H1 (cell line): Measurements from ENCODE around the gene ARID5A. TPM values are rescaled to one million over a fixed set of nuclear protein-coding genes. Genes with fewer than 3 reads are reported as not detected.

ENCODE experiments used
- CTCF ChIA-PET: fragments of 300-600 bp; sonication (Branson Sonifier 250); formaldehyde crosslinking; loops from one replicate; lab custom pipeline; 2021; ENCODE audit not compliant: partially characterized antibody; lab: Charles Lee
- POLR2A ChIA-PET: fragments of 300-600 bp; sonication (Branson Sonifier 250); formaldehyde crosslinking; loops from one replicate; lab custom pipeline; 2021; ENCODE audit warnings: inconsistent platforms; ENCODE audit not compliant: partially characterized antibody; lab: Charles Lee
- DNase-seq, 2 experiments: peaks; one replicate each; pipeline versions ENCODE4 v3.0.0 to v3.0.0-alpha.2; 2010 to 2022; ENCODE audit warnings: low spot score in 2 of 2, low read depth in 1 of 2, mixed read lengths in 1 of 2
- FAIRE-seq: peaks from 2 replicates; lab custom pipeline; 2011; peaks lifted over from hg19 to GRCh38; lab: Jason Lieb, UNC
- H2AFZ ChIP-seq: 2 replicates; pipeline ENCODE4 v1.8.1; 2012; ENCODE audit warnings: low read length, inconsistent platforms
- H2AK5ac ChIP-seq: 2 replicates; pipeline ENCODE4 v1.6.1; 2013; ENCODE audit warnings: low read depth, low read length
- H2BK120ac ChIP-seq: replicated peaks from 2 replicates; pipeline ENCODE3; 2013; ENCODE audit warnings: low read depth, low read length, inconsistent platforms
- H2BK12ac ChIP-seq: 2 replicates; pipeline ENCODE4 v1.6.1; 2013; ENCODE audit warnings: low read depth, low read length
- H2BK15ac ChIP-seq: 2 replicates; pipeline ENCODE4 v1.6.1; 2013; ENCODE audit warnings: low read length
- H2BK20ac ChIP-seq: 2 replicates; pipeline ENCODE4 v1.6.1; 2013; ENCODE audit warnings: low read length
- H2BK5ac ChIP-seq: 2 replicates; pipeline ENCODE4 v1.6.1; 2013; ENCODE audit warnings: low read depth, low read length
- H3K14ac ChIP-seq: 2 replicates; pipeline ENCODE4 v1.6.1; 2013; ENCODE audit warnings: inconsistent platforms; ENCODE audit not compliant: insufficient read length
- H3K18ac ChIP-seq: 2 replicates; pipeline ENCODE4 v1.6.1; 2013; ENCODE audit warnings: low read length; ENCODE audit errors: extremely low read depth
- H3K23ac ChIP-seq: 2 replicates; pipeline ENCODE4 v1.6.1; 2013; ENCODE audit warnings: inconsistent platforms; ENCODE audit not compliant: insufficient read length
- H3K23me2 ChIP-seq: 2 replicates; pipeline ENCODE4 v1.6.1; 2013; ENCODE audit warnings: low read depth, low read length
- H3K27ac ChIP-seq: 2 replicates; pipeline ENCODE4 v1.6.1; 2011; ENCODE audit warnings: low read depth, low read length, inconsistent platforms
- H3K27me3 ChIP-seq, 4 experiments: replicated peaks in 1 of 4; 1 replicate in 1 of 4; 2 replicates in 3 of 4; pipeline versions ENCODE4 v1.6.1 to v1.8.1; 2011 to 2013; ENCODE audit warnings: low read length in 3 of 4, mild to moderate bottlenecking in 3 of 4, inconsistent platforms in 2 of 4, mixed read lengths in 2 of 4, moderate library complexity in 1 of 4; ENCODE audit not compliant: control insufficient read depth in 3 of 4, insufficient read depth in 3 of 4; ENCODE audit errors: extremely low read depth in 1 of 4
- H3K36me3 ChIP-seq, 4 experiments: 2 replicates each; pipeline versions ENCODE4 v1.6.1 to v1.8.1; 2011 to 2013; ENCODE audit warnings: mild to moderate bottlenecking in 4 of 4, low read length in 3 of 4, moderate library complexity in 2 of 4, control low read depth in 1 of 4, inconsistent platforms in 1 of 4; ENCODE audit not compliant: insufficient read depth in 4 of 4, control insufficient read depth in 2 of 4
- H3K4ac ChIP-seq: replicated peaks from 2 replicates; pipeline ENCODE3; 2013; ENCODE audit warnings: low read length, low read depth, mixed read lengths, inconsistent platforms; ENCODE audit not compliant: insufficient read length
- H3K4me1 ChIP-seq, 4 experiments: replicated peaks in 1 of 4; 1 replicate in 1 of 4; 2 replicates in 3 of 4; pipeline versions ENCODE4 v1.6.1 to v1.8.1; 2011 to 2013; ENCODE audit warnings: low read length in 3 of 4, inconsistent platforms in 2 of 4, mixed read lengths in 1 of 4; ENCODE audit not compliant: insufficient read depth in 4 of 4, control insufficient read depth in 3 of 4
- H3K4me2 ChIP-seq, 2 experiments: 2 replicates each; pipeline versions ENCODE4 v1.6.1 to v1.8.1; 2011 to 2013; ENCODE audit warnings: low read depth in 2 of 2, low read length in 2 of 2, control low read depth in 1 of 2, inconsistent platforms in 1 of 2, mild to moderate bottlenecking in 1 of 2; ENCODE audit not compliant: insufficient read depth in 1 of 2
- H3K4me3 ChIP-seq, 4 experiments: fragments of 200-600, 300-600 bp in 1 of 4; sonication (generic), shearing (Covaris generic), sonication (Bioruptor Twin) in 1 of 4; 2 replicates each; pipeline versions ENCODE4 v1.5.1 to v1.8.1; 2011 to 2016; ENCODE audit warnings: low read length in 4 of 4, low read depth in 3 of 4, control low read depth in 2 of 4, inconsistent platforms in 2 of 4, mild to moderate bottlenecking in 2 of 4, mixed read lengths in 1 of 4, moderate library complexity in 1 of 4; ENCODE audit not compliant: insufficient read depth in 2 of 4; ENCODE audit errors: extremely low read depth in 1 of 4
- H3K56ac ChIP-seq: replicated peaks from 2 replicates; pipeline ENCODE3; 2013; ENCODE audit warnings: low read depth, mild to moderate bottlenecking, mixed read lengths, low read length, inconsistent platforms; ENCODE audit not compliant: insufficient read length
- H3K79me1 ChIP-seq: 2 replicates; pipeline ENCODE4 v1.6.1; 2013; ENCODE audit warnings: low read depth, low read length, control low read depth
- H3K79me2 ChIP-seq, 2 experiments: 2 replicates each; pipeline versions ENCODE4 v1.6.1 to v1.8.1; 2012 to 2013; ENCODE audit warnings: low read length in 2 of 2, mild to moderate bottlenecking in 2 of 2, inconsistent platforms in 1 of 2; ENCODE audit not compliant: insufficient read depth in 2 of 2, control insufficient read depth in 1 of 2
- H3K9ac ChIP-seq, 4 experiments: replicated peaks in 1 of 4; 1 replicate in 1 of 4; 2 replicates in 3 of 4; pipeline versions ENCODE4 v1.6.1 to v1.8.1; 2011 to 2013; ENCODE audit warnings: low read depth in 3 of 4, low read length in 3 of 4, control low read depth in 2 of 4, mild to moderate bottlenecking in 2 of 4, moderate library complexity in 2 of 4, inconsistent platforms in 1 of 4; ENCODE audit errors: extremely low read depth in 1 of 4
- H3K9me3 ChIP-seq, 2 experiments: 2 replicates each; pipeline versions ENCODE4 v1.6.1 to v1.8.1; 2012 to 2013; ENCODE audit warnings: mild to moderate bottlenecking in 2 of 2, moderate library complexity in 2 of 2, control low read depth in 1 of 2, inconsistent platforms in 1 of 2, low read depth in 1 of 2, low read length in 1 of 2, mixed read lengths in 1 of 2; ENCODE audit not compliant: insufficient read depth in 2 of 2
- H4K20me1 ChIP-seq, 2 experiments: replicated peaks in 1 of 2; 2 replicates each; pipeline versions ENCODE3 to v1.8.1; 2011 to 2013; ENCODE audit warnings: inconsistent platforms in 2 of 2, low read length in 2 of 2, mild to moderate bottlenecking in 1 of 2; ENCODE audit not compliant: insufficient read depth in 2 of 2, control insufficient read depth in 1 of 2
- H4K5ac ChIP-seq: 2 replicates; pipeline ENCODE4 v1.6.1; 2013; ENCODE audit warnings: low read length, low read depth, mixed read lengths, inconsistent platforms; ENCODE audit not compliant: insufficient read length
- H4K8ac ChIP-seq: 2 replicates; pipeline ENCODE4 v1.8.0; 2013; ENCODE audit warnings: mild to moderate bottlenecking, moderate library complexity, low read length, inconsistent platforms; ENCODE audit not compliant: insufficient read depth; ENCODE audit errors: extremely low read depth
- H4K91ac ChIP-seq: replicated peaks from 2 replicates; pipeline ENCODE3; 2013; ENCODE audit warnings: low read length, mixed read lengths, inconsistent platforms; ENCODE audit not compliant: insufficient read length
- EP300 ChIP-seq, 2 experiments: IDR thresholded peaks; 1 replicate in 1 of 2; 2 replicates in 1 of 2; pipeline ENCODE4 v1.6.1; 2011 to 2012; ENCODE audit warnings: low read depth in 2 of 2, low read length in 2 of 2, mild to moderate bottlenecking in 2 of 2, borderline replicate concordance in 1 of 2, inconsistent platforms in 1 of 2, moderate library complexity in 1 of 2
- GABPA ChIP-seq: IDR thresholded peaks from 2 replicates; pipeline ENCODE4 v1.6.1; 2011; ENCODE audit warnings: mild to moderate bottlenecking, low read length, moderate library complexity, borderline replicate concordance; ENCODE audit not compliant: insufficient read depth
- JUND ChIP-seq: IDR thresholded peaks from 2 replicates; pipeline ENCODE4 v1.6.1; 2011; ENCODE audit warnings: mild to moderate bottlenecking, improper control_type of control experiment, low read length
- WGBS, 2 experiments: shearing (Covaris generic) in 1 of 2; methylation state at CpG; one replicate each; pipeline versions ENCODE4 v1.1.6 to v1.1.7; 2013 to 2015; ENCODE audit warnings: low lambda C conversion rate in 2 of 2, mixed read lengths in 2 of 2, inconsistent platforms in 1 of 2, low coverage in 1 of 2, missing lambda C conversion rate in 1 of 2; ENCODE audit not compliant: insufficient replicate concordance in 2 of 2, insufficient coverage in 1 of 2, insufficient read length in 1 of 2; ENCODE audit errors: extremely low coverage in 1 of 2, missing lambda C conversion rate in 1 of 2; 5-methylcytosine and 5-hydroxymethylcytosine counted together
- polyA plus RNA-seq, 7 experiments: library from polyadenylated mRNA; depleted of rRNA in 3 of 7; stranded (reverse) in 5 of 7; unstranded in 2 of 7; fragments of >200 nt in 5 of 7; fragments of 200-250 nt in 2 of 7; gene quantifications; 1 replicate in 5 of 7; 2 replicates in 1 of 7; 4 replicates in 1 of 7; pipeline versions ENCODE4 v1.2.1 to v1.2.3, GENCODE V29; 2011 to 2013; ENCODE audit warnings: missing spikeins in 2 of 7, mixed read lengths in 2 of 7
- total RNA-seq: library from RNA; stranded (reverse); fragmentation: NEBNext Ultra II Directional; extraction: Animal tissue kit (Norgen Biotek cat#: 25700); gene quantifications from 2 replicates; pipeline ENCODE4 v1.2.1, GENCODE V29; 2021

ARID5A gene
- total and polyA plus RNA-seq, 2 of the 8 experiments (the other 6 are each of a cell fraction or from before 2014, with no cell fraction given): 3.3 to 5.3 TPM

DNA sequence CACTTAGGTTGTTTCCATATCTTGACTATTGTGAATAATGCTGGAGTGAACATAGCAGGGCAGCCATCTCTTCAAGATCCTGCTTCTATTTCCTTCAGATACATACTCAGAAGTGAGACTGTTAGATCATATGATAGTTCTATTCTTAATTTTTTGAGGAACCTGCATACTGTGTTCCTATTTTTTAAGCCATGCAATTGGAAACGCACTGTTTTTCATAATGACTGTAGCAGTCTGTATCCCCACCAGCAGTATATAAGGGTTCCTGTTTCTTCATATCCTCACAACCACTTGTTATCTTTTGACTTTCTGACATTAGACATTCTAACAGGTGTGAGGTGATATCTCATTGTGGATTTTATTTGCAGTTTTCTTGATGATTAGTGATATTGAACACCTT, 46.9 kb upstream of the ARID5A start:
- Histone ChIP-seq H3K27me3 (peaks cover 0 to 3% (median 0%) of the 10 kb centered on the region in 4 experiments; a peak in 1 of 7 replicates), H3K9me3 (no peaks in the 10 kb centered on the region), H3K4me3 (no peak overlapping the region), H3K14ac (no peak overlapping the region), H2AK5ac (no peak overlapping the region), H4K91ac (no peak overlapping the region), H3K23me2 (no peaks in the 10 kb centered on the region), H4K5ac (no peak overlapping the region), H3K4ac (no peak overlapping the region), H2BK120ac (no peak overlapping the region), H2BK20ac (no peak overlapping the region), H3K56ac (no peak overlapping the region), H3K4me1 (peaks cover 3 to 16% (median 5%) of the 10 kb centered on the region in 4 experiments; a peak in 6 of 7 replicates), H2AFZ (no peak overlapping the region), H3K36me3 (no peaks in the 10 kb centered on the region), H3K4me2 (no peak overlapping the region), H3K79me1 (no peaks in the 10 kb centered on the region), H2BK5ac (no peak overlapping the region), H2BK15ac (no peak overlapping the region), H3K23ac (no peak overlapping the region), H3K79me2 (no peaks in the 10 kb centered on the region), H2BK12ac (no peak overlapping the region), H4K8ac (no peak overlapping the region), H4K20me1 (no peaks in the 10 kb centered on the region), H3K27ac (no peak overlapping the region), H3K18ac (no peak overlapping the region), H3K9ac (no peak overlapping the region)
- POLR2A ChIA-PET: no interaction called here
- FAIRE-seq (no peak), DNase-seq (no peak)
- 80% methylated on average over 1 of the region's 1 CpG; no CpG with 5 or more reads in 1 of the 2 experiments for WGBS, 2 experiments
- CTCF ChIA-PET: interaction anchor here (0.8 to 1.3 kb wide), 3 partner anchors 9 to 77 kb away, joined by 3 to 7 read pairs (median 6); no protein-coding TSS in a partner anchor
- TF ChIP-seq JUND (no peak), GABPA (no peak), EP300 (IDR thresholded peaks at IDR 0.05; ENCODE audit: borderline replicate concordance in 1 of 2, low read depth in 2 of 2, low read length in 2 of 2) (no peak)
